GM21786 (cell line): ENCODE results near the gene SCGB1D1.
"Not testable (repeated sequence)": the region's sequence is repeated elsewhere in the genome, so short reads cannot be mapped to it uniquely, and the experiment has no call there.

Experiments used
- ATAC-seq: cut with Tn5 transposase; IDR thresholded peaks from one replicate; pipeline ENCODE4 v1.9.1; 2021; ENCODE audit not compliant: unreplicated experiment

SCGB1D1 gene

GRCh38 chr11:62157603-62158002, 32.4 kb upstream of the SCGB1D1 start:
- ATAC-seq: no peak

GRCh38 chr11:62166371-62166770, 23.6 kb upstream of the SCGB1D1 start:
- no peak for ATAC-seq

GRCh38 chr11:62169448-62169847, 20.6 kb upstream of the SCGB1D1 start:
- ATAC-seq: no peak

- no peak for ATAC-seq
Observed at GRCh38 chr11:62169935-62170334, 20.1 kb upstream of the SCGB1D1 start.

GRCh38 chr11:62171261-62171723, 18.7 kb upstream of the SCGB1D1 start:
- ATAC-seq: no peak

- no peak for ATAC-seq
Observed at GRCh38 chr11:62172294-62172693, 17.7 kb upstream of the SCGB1D1 start.

- no peak for ATAC-seq
Observed at GRCh38 chr11:62176766-62177165, 13.2 kb upstream of the SCGB1D1 start.

- ATAC-seq: no peak
Observed at GRCh38 chr11:62179995-62180394, 10.0 kb upstream of the SCGB1D1 start.

- ATAC-seq: no peak
Observed at GRCh38 chr11:62181097-62181496, 8.9 kb upstream of the SCGB1D1 start.

GRCh38 chr11:62182147-62182891, 7.7 kb upstream of the SCGB1D1 start:
- ATAC-seq: no peak

GRCh38 chr11:62186195-62186594, 3.8 kb upstream of the SCGB1D1 start:
- no peak for ATAC-seq

GRCh38 chr11:62193952-62194351, 3.9 kb downstream of the SCGB1D1 start:
- ATAC-seq: no peak

- ATAC-seq: not testable (repeated sequence)
Observed at GRCh38 chr11:62195010-62195409, 5.0 kb downstream of the SCGB1D1 start.

GRCh38 chr11:62195945-62196344, 5.9 kb downstream of the SCGB1D1 start:
- ATAC-seq: no peak

GRCh38 chr11:62197400-62197799, 7.4 kb downstream of the SCGB1D1 start:
- not testable (repeated sequence) for ATAC-seq

GRCh38 chr11:62201376-62201775, 11.4 kb downstream of the SCGB1D1 start:
- ATAC-seq: no peak

GRCh38 chr11:62202910-62203309, 12.9 kb downstream of the SCGB1D1 start:
- ATAC-seq: no peak

- no peak for ATAC-seq
Observed at GRCh38 chr11:62204430-62204829, 14.4 kb downstream of the SCGB1D1 start.

- ATAC-seq: no peak
Observed at GRCh38 chr11:62205441-62205840, 15.4 kb downstream of the SCGB1D1 start.

GRCh38 chr11:62206276-62207066, 16.5 kb downstream of the SCGB1D1 start:
- not testable (repeated sequence) for ATAC-seq

GRCh38 chr11:62208785-62209144, 18.7 kb downstream of the SCGB1D1 start:
- ATAC-seq: no peak

GRCh38 chr11:62217191-62217748, 27.3 kb downstream of the SCGB1D1 start:
- no peak for ATAC-seq
